ENCODE data around the gene NECTIN3. TPM values are rescaled to one million over a fixed set of nuclear protein-coding genes. Genes with fewer than 3 reads are reported as not detected.
A peak's percentile ranks its signal among the peaks of the same experiment; 100 is the strongest.

The NECTIN3 gene
- total RNA-seq, 2 experiments from 2014 or later: 0.22 TPM; not detected in 1

DNA sequence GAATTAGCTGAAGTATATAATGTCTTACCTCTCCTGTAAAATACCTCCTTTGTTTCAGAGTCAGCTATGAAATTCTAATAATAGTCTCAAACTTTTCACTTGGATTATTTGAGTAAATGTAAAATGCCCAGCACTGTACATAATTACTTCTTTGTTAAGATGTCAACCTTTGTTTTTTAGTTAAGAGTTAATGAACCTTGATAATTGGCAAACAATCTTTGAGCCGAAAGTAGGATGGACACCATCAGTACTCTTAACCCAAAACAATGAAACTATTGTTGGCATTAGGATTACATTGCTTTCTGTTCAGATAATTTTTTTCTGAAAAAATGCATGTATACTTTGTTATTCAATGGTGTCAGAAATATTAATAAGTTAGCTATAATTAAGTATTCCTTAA, 3.0 kb upstream of the NECTIN3 start:
- Histone ChIP-seq H3K9me3 (ENCODE audit: low read length) (no peaks in the 10 kb centered on the region), H2AFZ (ENCODE audit: low read length) (no peak overlapping the region), H4K20me1 (ENCODE audit: insufficient read depth, low read length) (no peaks in the 10 kb centered on the region), H3K36me3 (ENCODE audit: insufficient read depth, low read length) (no peaks in the 10 kb centered on the region), H3K9me2 (ENCODE audit: insufficient read depth, low read length) (no peaks in the 10 kb centered on the region), H3K4me2 (ENCODE audit: low read length) (no peak overlapping the region), H3K4me3 (ENCODE audit: low read depth, low read length, poor library complexity, severe bottlenecking) (no peak overlapping the region), H3K79me2 (ENCODE audit: insufficient read depth, low read depth, low read length) (no peaks in the 10 kb centered on the region), H3K4me1 (ENCODE audit: insufficient read depth, low read length, poor library complexity, severe bottlenecking) (no peaks in the 10 kb centered on the region), H3K27ac (ENCODE audit: low read depth, low read length, poor library complexity, severe bottlenecking) (no peak overlapping the region)
- POLR2A ChIA-PET: interaction anchor here (1.3 to 1.4 kb wide), 2 partner anchors 10 to 14 kb away, joined by 3 to 4 read pairs; no protein-coding TSS in a partner anchor
- TF ChIP-seq, protein P1, sequence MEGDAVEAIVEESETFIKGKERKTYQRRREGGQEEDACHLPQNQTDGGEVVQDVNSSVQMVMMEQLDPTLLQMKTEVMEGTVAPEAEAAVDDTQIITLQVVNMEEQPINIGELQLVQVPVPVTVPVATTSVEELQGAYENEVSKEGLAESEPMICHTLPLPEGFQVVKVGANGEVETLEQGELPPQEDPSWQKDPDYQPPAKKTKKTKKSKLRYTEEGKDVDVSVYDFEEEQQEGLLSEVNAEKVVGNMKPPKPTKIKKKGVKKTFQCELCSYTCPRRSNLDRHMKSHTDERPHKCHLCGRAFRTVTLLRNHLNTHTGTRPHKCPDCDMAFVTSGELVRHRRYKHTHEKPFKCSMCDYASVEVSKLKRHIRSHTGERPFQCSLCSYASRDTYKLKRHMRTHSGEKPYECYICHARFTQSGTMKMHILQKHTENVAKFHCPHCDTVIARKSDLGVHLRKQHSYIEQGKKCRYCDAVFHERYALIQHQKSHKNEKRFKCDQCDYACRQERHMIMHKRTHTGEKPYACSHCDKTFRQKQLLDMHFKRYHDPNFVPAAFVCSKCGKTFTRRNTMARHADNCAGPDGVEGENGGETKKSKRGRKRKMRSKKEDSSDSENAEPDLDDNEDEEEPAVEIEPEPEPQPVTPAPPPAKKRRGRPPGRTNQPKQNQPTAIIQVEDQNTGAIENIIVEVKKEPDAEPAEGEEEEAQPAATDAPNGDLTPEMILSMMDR (conservative IDR thresholded peaks at IDR 0.05; ENCODE audit: low read length): no peak
- no TSS peak for BruUV-seq (replicated peaks)
- CTCF ChIA-PET (ENCODE audit: unreplicated experiment): no interaction called here
- no peak for DNase-seq (ENCODE audit: low spot score)
- intact Hi-C loops (cut with micrococcal nuclease; ENCODE audit: unreplicated experiment): no loop called here

DNA sequence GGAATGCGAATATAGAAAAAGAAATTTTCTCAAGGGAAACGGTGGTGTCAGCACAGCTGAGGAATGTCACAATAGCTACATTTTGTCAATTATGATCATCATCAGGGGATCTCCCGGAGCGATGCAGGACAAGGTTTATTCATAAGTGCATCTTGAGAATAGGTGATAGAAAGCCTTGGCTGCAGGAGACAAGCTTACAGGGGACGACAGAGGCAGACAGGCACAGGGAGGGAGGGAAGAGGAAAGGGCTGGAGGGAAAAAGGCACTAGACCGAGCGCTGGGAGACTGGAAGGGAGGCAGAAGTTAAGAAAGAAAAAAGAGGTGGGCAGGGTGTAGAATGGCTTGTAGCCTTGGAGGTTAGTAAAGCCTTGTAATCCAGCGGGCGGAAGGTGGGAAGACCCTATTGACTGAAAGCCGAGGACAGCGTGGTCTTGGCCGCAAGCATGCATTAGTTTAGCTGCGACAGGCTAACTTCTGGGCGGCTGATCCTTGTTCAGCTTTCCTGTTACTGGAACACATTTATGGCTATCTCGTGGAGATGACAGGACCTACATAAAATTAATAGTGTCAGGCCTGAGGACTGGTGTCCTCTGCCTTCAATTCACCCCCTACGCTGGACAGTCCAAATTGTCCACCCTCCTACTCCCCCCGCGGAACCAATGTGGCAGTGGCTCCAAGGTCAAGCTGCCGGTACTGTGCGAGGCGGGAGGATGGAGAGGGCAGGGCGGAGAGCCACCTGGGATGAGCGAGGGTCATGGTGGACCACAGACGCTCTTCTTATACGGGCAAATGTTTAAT, 1.4 kb upstream of the NECTIN3 start:
- H3K36me3 ChIP-seq (ENCODE audit: insufficient read depth, low read length): no peaks in the 10 kb centered on the region
- H4K20me1 ChIP-seq (ENCODE audit: insufficient read depth, low read length): no peaks in the 10 kb centered on the region
- H3K4me3 ChIP-seq (ENCODE audit: low read depth, low read length, poor library complexity, severe bottlenecking): no peak overlapping the region
- no peak overlapping the region for H3K27ac ChIP-seq (ENCODE audit: low read depth, low read length, poor library complexity, severe bottlenecking)
- ChIA-PET POLR2A (interaction anchor here (1.4 kb wide), 1 partner anchor 15 kb away, joined by 3 read pairs; no protein-coding TSS in a partner anchor), CTCF (ENCODE audit: unreplicated experiment) (no interaction called here)
- H3K79me2 ChIP-seq (ENCODE audit: insufficient read depth, low read depth, low read length): no peaks in the 10 kb centered on the region
- intact Hi-C loops (cut with micrococcal nuclease; ENCODE audit: unreplicated experiment): no loop called here
- H3K9me2 ChIP-seq (ENCODE audit: insufficient read depth, low read length): no peaks in the 10 kb centered on the region
- no TSS peak for BruUV-seq (replicated peaks)
- H3K4me1 ChIP-seq (ENCODE audit: insufficient read depth, low read length, poor library complexity, severe bottlenecking): no peaks in the 10 kb centered on the region
- H3K4me2 ChIP-seq (ENCODE audit: low read length): no peak overlapping the region
- no peak for DNase-seq (ENCODE audit: low spot score)
- H3K9me3 ChIP-seq (ENCODE audit: low read length): no peaks in the 10 kb centered on the region
- no peak overlapping the region for H2AFZ ChIP-seq (ENCODE audit: low read length)
- TF ChIP-seq, protein P1 (conservative IDR thresholded peaks at IDR 0.05; ENCODE audit: low read length): no peak
- no peak for TF ChIP-seq EZH2phosphoT487 (IDR thresholded peaks at IDR 0.05; ENCODE audit: borderline replicate concordance, low read depth, low read length)

DNA sequence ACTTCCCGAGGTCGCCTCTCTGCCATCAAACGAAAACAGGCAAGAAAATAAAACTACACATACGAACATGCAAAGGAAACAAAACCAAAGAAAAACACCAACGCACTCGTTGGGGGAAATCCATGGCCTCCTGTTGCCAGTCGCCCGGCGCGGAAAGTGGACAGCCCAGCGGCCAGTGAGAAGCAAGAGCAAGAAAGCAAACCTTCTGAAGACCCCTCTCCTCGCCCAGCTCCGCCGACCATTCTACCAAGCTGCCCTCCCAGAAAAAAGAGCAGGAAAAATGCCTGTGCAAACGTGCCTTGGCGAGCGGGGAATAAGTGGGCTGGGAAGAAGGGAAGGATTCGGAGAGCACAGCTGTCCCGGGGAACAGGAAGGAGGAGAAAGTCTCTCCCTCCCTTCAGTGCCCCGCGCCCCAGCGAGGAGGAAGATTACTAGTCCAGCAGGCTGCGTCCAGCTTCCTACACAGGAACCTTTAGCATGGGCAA, 802 bp upstream of the NECTIN3 start:
- Histone ChIP-seq H3K36me3 (ENCODE audit: insufficient read depth, low read length) (no peaks in the 10 kb centered on the region), H3K4me3 (ENCODE audit: low read depth, low read length, poor library complexity, severe bottlenecking) (no peak overlapping the region), H3K79me2 (ENCODE audit: insufficient read depth, low read depth, low read length) (no peaks in the 10 kb centered on the region), H3K4me1 (ENCODE audit: insufficient read depth, low read length, poor library complexity, severe bottlenecking) (no peaks in the 10 kb centered on the region), H3K9me3 (ENCODE audit: low read length) (no peaks in the 10 kb centered on the region), H3K4me2 (ENCODE audit: low read length) (no peak overlapping the region), H3K27ac (ENCODE audit: low read depth, low read length, poor library complexity, severe bottlenecking) (no peak overlapping the region), H4K20me1 (ENCODE audit: insufficient read depth, low read length) (no peaks in the 10 kb centered on the region), H2AFZ (ENCODE audit: low read length) (0 out of 2 replicates have a peak overlapping the region, but pooled peaks have one; percentile 25), H3K9me2 (ENCODE audit: insufficient read depth, low read length) (no peaks in the 10 kb centered on the region)
- ChIA-PET CTCF (ENCODE audit: unreplicated experiment) (no interaction called here), POLR2A (no interaction called here)
- BruUV-seq (replicated peaks): no TSS peak
- intact Hi-C loops (cut with micrococcal nuclease; ENCODE audit: unreplicated experiment): no loop called here
- no peak for TF ChIP-seq EZH2phosphoT487 (IDR thresholded peaks at IDR 0.05; ENCODE audit: borderline replicate concordance, low read depth, low read length)
- TF ChIP-seq, protein P1 (conservative IDR thresholded peaks at IDR 0.05; ENCODE audit: low read length): no peak
- no peak for DNase-seq (ENCODE audit: low spot score)
